Measurements from ENCODE around the gene SLC39A8. TPM values are rescaled to one million over a fixed set of nuclear protein-coding genes. Genes with fewer than 3 reads are reported as not detected.

The SLC39A8 gene
- polyA plus RNA-seq, 1 donor from 2014 or later = 0.53 TPM

DNA sequence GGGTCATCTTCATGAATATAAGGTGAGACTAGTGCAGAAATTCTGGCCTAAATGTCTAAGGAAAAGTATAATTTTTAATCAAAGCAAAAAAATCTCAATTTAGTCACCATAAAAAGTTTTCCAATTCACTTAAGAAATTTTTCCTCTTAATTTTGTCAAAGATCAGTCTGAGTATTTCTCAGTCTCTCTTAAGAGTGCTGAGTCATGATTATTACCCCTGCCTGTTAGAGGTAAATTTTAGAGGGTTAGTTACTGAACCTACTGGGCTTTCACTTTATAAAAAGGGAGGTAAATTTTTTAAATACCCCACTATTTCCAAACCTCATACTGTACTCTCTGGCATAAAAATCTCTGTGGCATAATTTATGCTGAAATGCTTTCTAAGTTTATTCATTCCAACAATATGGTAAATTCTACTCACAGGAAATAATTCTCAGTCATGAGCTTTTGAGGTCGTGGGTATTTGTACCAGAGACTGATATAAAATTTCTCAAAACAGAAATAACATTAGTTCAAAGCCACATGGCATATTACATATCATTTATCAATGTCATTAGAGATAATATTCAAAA, 122.4 kb downstream of the SLC39A8 start:
- Histone ChIP-seq H3K9me3 (ENCODE audit: low read length) (no peaks in the 10 kb centered on the region), H3K27me3 (ENCODE audit: insufficient read depth, low read depth, low read length) (no peaks in the 10 kb centered on the region), H4K20me1 (ENCODE audit: insufficient read depth) (no peaks in the 10 kb centered on the region), H3F3A (ENCODE audit: insufficient read depth, low read length, poor library complexity, severe bottlenecking) (no peaks in the 10 kb centered on the region), H3K36me3 (ENCODE audit: insufficient read depth, low read length) (no peaks in the 10 kb centered on the region), H3K27ac (ENCODE audit: low read length) (no peak overlapping the region), H3K4me3 (ENCODE audit: low read length) (no peak overlapping the region), H2AFZ (ENCODE audit: low read depth, low read length) (no peak overlapping the region), H3K4me2 (ENCODE audit: low read length) (no peak overlapping the region), H3K9me2 (ENCODE audit: insufficient read depth, low read length) (no peaks in the 10 kb centered on the region), H3K79me2 (replicated peaks; ENCODE audit: insufficient read depth, low read length) (no peaks in the 10 kb centered on the region), H3K9ac (ENCODE audit: low read length) (no peak overlapping the region)
- no peak for TF ChIP-seq MXI1 (conservative IDR thresholded peaks at IDR 0.05; ENCODE audit: poor library complexity, severe bottlenecking)
- no peak for TF ChIP-seq TAF1 (IDR thresholded peaks at IDR 0.05; ENCODE audit: low read depth)
- TF ChIP-seq, protein P1, sequence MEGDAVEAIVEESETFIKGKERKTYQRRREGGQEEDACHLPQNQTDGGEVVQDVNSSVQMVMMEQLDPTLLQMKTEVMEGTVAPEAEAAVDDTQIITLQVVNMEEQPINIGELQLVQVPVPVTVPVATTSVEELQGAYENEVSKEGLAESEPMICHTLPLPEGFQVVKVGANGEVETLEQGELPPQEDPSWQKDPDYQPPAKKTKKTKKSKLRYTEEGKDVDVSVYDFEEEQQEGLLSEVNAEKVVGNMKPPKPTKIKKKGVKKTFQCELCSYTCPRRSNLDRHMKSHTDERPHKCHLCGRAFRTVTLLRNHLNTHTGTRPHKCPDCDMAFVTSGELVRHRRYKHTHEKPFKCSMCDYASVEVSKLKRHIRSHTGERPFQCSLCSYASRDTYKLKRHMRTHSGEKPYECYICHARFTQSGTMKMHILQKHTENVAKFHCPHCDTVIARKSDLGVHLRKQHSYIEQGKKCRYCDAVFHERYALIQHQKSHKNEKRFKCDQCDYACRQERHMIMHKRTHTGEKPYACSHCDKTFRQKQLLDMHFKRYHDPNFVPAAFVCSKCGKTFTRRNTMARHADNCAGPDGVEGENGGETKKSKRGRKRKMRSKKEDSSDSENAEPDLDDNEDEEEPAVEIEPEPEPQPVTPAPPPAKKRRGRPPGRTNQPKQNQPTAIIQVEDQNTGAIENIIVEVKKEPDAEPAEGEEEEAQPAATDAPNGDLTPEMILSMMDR (IDR thresholded peaks at IDR 0.05; ENCODE audit: poor library complexity, severe bottlenecking) = no peak
- TF ChIP-seq POLR2AphosphoS5 (IDR thresholded peaks at IDR 0.05) = no peak
- TF ChIP-seq RAD21 (conservative IDR thresholded peaks at IDR 0.05) = no peak
- TF ChIP-seq SMC3 (conservative IDR thresholded peaks at IDR 0.05; ENCODE audit: poor library complexity) = no peak
- no peak for TF ChIP-seq EZH2 (IDR thresholded peaks at IDR 0.05; ENCODE audit: borderline replicate concordance, insufficient read depth, low read length, poor library complexity, severe bottlenecking)
- no peak for TF ChIP-seq EP300 (conservative IDR thresholded peaks at IDR 0.05; ENCODE audit: poor library complexity, severe bottlenecking)
- TF ChIP-seq, protein P2, sequence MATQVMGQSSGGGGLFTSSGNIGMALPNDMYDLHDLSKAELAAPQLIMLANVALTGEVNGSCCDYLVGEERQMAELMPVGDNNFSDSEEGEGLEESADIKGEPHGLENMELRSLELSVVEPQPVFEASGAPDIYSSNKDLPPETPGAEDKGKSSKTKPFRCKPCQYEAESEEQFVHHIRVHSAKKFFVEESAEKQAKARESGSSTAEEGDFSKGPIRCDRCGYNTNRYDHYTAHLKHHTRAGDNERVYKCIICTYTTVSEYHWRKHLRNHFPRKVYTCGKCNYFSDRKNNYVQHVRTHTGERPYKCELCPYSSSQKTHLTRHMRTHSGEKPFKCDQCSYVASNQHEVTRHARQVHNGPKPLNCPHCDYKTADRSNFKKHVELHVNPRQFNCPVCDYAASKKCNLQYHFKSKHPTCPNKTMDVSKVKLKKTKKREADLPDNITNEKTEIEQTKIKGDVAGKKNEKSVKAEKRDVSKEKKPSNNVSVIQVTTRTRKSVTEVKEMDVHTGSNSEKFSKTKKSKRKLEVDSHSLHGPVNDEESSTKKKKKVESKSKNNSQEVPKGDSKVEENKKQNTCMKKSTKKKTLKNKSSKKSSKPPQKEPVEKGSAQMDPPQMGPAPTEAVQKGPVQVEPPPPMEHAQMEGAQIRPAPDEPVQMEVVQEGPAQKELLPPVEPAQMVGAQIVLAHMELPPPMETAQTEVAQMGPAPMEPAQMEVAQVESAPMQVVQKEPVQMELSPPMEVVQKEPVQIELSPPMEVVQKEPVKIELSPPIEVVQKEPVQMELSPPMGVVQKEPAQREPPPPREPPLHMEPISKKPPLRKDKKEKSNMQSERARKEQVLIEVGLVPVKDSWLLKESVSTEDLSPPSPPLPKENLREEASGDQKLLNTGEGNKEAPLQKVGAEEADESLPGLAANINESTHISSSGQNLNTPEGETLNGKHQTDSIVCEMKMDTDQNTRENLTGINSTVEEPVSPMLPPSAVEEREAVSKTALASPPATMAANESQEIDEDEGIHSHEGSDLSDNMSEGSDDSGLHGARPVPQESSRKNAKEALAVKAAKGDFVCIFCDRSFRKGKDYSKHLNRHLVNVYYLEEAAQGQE (IDR thresholded peaks at IDR 0.05; ENCODE audit: borderline replicate concordance) = no peak

GRCh38 chr4:102219129-102219528, 126.2 kb downstream of the SLC39A8 start:
- no peaks in the 10 kb centered on the region for H3K27me3 ChIP-seq (ENCODE audit: insufficient read depth, low read depth, low read length)
- H3K4me2 ChIP-seq (ENCODE audit: low read length) = peak overlapping the region; percentile 45
- no peaks in the 10 kb centered on the region for H3K9me2 ChIP-seq (ENCODE audit: insufficient read depth, low read length)
- H3K9ac ChIP-seq (ENCODE audit: low read length) = no peak overlapping the region
- peak overlapping the region; percentile 24 for H3K27ac ChIP-seq (ENCODE audit: low read length)
- no peaks in the 10 kb centered on the region for H4K20me1 ChIP-seq (ENCODE audit: insufficient read depth)
- no peaks in the 10 kb centered on the region for H3F3A ChIP-seq (ENCODE audit: insufficient read depth, low read length, poor library complexity, severe bottlenecking)
- no peaks in the 10 kb centered on the region for H3K79me2 ChIP-seq (replicated peaks; ENCODE audit: insufficient read depth, low read length)
- H3K4me3 ChIP-seq (ENCODE audit: low read length) = no peak overlapping the region
- no peaks in the 10 kb centered on the region for H3K36me3 ChIP-seq (ENCODE audit: insufficient read depth, low read length)
- TF ChIP-seq, protein P1 (IDR thresholded peaks at IDR 0.05; ENCODE audit: poor library complexity, severe bottlenecking) = no peak
- no peak for TF ChIP-seq SMC3 (conservative IDR thresholded peaks at IDR 0.05; ENCODE audit: poor library complexity)
- peak; percentile 8 for TF ChIP-seq POLR2AphosphoS5 (IDR thresholded peaks at IDR 0.05)
- TF ChIP-seq EZH2 (IDR thresholded peaks at IDR 0.05; ENCODE audit: borderline replicate concordance, insufficient read depth, low read length, poor library complexity, severe bottlenecking) = no peak
- no peak for TF ChIP-seq MXI1 (conservative IDR thresholded peaks at IDR 0.05; ENCODE audit: poor library complexity, severe bottlenecking)
- TF ChIP-seq, protein P2 (IDR thresholded peaks at IDR 0.05; ENCODE audit: borderline replicate concordance) = no peak
- no peak for TF ChIP-seq TAF1 (IDR thresholded peaks at IDR 0.05; ENCODE audit: low read depth)
- H3K9me3 ChIP-seq (ENCODE audit: low read length) = no peaks in the 10 kb centered on the region
- H2AFZ ChIP-seq (ENCODE audit: low read depth, low read length) = no peak overlapping the region

Data from neural cell (in vitro differentiated cells).